ENCODE data around the gene APOBEC3B.
A peak's percentile ranks its signal among the peaks of the same experiment; 100 is the strongest.
"Not testable (repeated sequence)": the region's sequence is repeated elsewhere in the genome, so short reads cannot be mapped to it uniquely, and the experiment has no call there.

Gene APOBEC3B

GRCh38 chr22:38981992-38982927 is at the start of gene APOBEC3B:
APOBEC3B (plus strand) TSS chr22:38982347; CDS start chr22:38982454, 107 bp downstream.
- DNase-seq, result no peak

GRCh38 chr22:38935023-38935422 is 47.1 kb upstream of the APOBEC3B start:
- DNase-seq, result peak; percentile 95

GRCh38 chr22:38935616-38936015 is 46.5 kb upstream of the APOBEC3B start:
- no peak for DNase-seq

- no peak for DNase-seq
These were observed 45.6 kb upstream of the APOBEC3B start for GRCh38 chr22:38936562-38936961.

- DNase-seq, result no peak
These were observed 45.1 kb upstream of the APOBEC3B start for GRCh38 chr22:38937036-38937435.

- DNase-seq, result no peak
These were observed 44.6 kb upstream of the APOBEC3B start for GRCh38 chr22:38937541-38937940.

- no peak for DNase-seq
These were observed 43.9 kb upstream of the APOBEC3B start for GRCh38 chr22:38938221-38938620.

GRCh38 chr22:38938925-38939324 is 43.2 kb upstream of the APOBEC3B start:
- DNase-seq, result no peak

GRCh38 chr22:38940811-38941384 is 41.2 kb upstream of the APOBEC3B start:
- DNase-seq, result no peak

- DNase-seq, result no peak
These were observed 40.6 kb upstream of the APOBEC3B start for GRCh38 chr22:38941488-38941987.

- no peak for DNase-seq
These were observed 39.4 kb upstream of the APOBEC3B start for GRCh38 chr22:38942702-38943101.

- peak; percentile 17 for DNase-seq
These were observed 38.9 kb upstream of the APOBEC3B start for GRCh38 chr22:38943201-38943600.

- DNase-seq, result no peak
These were observed 38.3 kb upstream of the APOBEC3B start for GRCh38 chr22:38943882-38944281.

GRCh38 chr22:38944653-38945052 is 37.5 kb upstream of the APOBEC3B start:
- no peak for DNase-seq

GRCh38 chr22:38945706-38946338 is 36.3 kb upstream of the APOBEC3B start:
- DNase-seq, result not testable (repeated sequence)

GRCh38 chr22:38946771-38947170 is 35.4 kb upstream of the APOBEC3B start:
- DNase-seq, result no peak

GRCh38 chr22:38947321-38948140 is 34.6 kb upstream of the APOBEC3B start:
- DNase-seq, result no peak

- DNase-seq, result no peak
These were observed 33.8 kb upstream of the APOBEC3B start for GRCh38 chr22:38948181-38948940.

GRCh38 chr22:38949889-38950405 is 32.2 kb upstream of the APOBEC3B start:
- no peak for DNase-seq

GRCh38 chr22:38950527-38951295 is 31.4 kb upstream of the APOBEC3B start:
- DNase-seq, result no peak

- DNase-seq, result no peak
These were observed 30.4 kb upstream of the APOBEC3B start for GRCh38 chr22:38951734-38952133.
